Upper lobe of right lung (tissue), 1 donor: ENCODE measurements around the gene OR10P1. TPM values are rescaled to one million over a fixed set of nuclear protein-coding genes. Genes with fewer than 3 reads are reported as not detected.

Source experiments
- ATAC-seq: fragments of 200-7000 bp; cut with Tn5 transposase; one replicate; pipeline ENCODE4 v1.9.1; 2020; ENCODE audit warnings: mild to moderate bottlenecking, moderate library complexity
- DNase-seq: peaks from one replicate; pipeline ENCODE4 v3.0.0-alpha.2; 2020
- H3K27ac ChIP-seq: fragments of 200-600 bp; one replicate; pipeline ENCODE4 v1.8.0; 2022
- H3K27me3 ChIP-seq: fragments of 200-600 bp; one replicate; pipeline ENCODE4 v1.8.0; 2022; ENCODE audit warnings: mild to moderate bottlenecking
- H3K36me3 ChIP-seq: fragments of 200-600 bp; one replicate; pipeline ENCODE4 v1.8.0; 2022
- H3K4me1 ChIP-seq: fragments of 200-600 bp; one replicate; pipeline ENCODE4 v1.8.0; 2022
- H3K4me3 ChIP-seq: fragments of 200-600 bp; one replicate; pipeline ENCODE4 v1.8.0; 2022; ENCODE audit warnings: mild to moderate bottlenecking
- H3K9me3 ChIP-seq: fragments of 200-600 bp; one replicate; pipeline ENCODE4 v1.8.0; 2022
- intact Hi-C: fragments of 100-400 bp; cut with DNase I; formaldehyde crosslinking; loops from one replicate; pipeline ENCODE4 v1.11.0; 2022
- total RNA-seq: library from RNA; stranded (reverse); fragmentation: NEBNext Ultra II Directional; extraction: Animal tissue kit (Norgen Biotek cat#: 25700); gene quantifications from one replicate; pipeline ENCODE4 v1.2.1, GENCODE V29; 2021
- TF ChIP-seq, protein P1 (sequence below): fragments of 200-600 bp; IDR thresholded peaks from one replicate; pipeline ENCODE4 v1.8.0; 2022; ENCODE audit warnings: antibody characterized with exemption
- donor health status: DM: no; HTN: yes; CAD: no; lungs with severe emphysema.

The OR10P1 gene
- total RNA-seq, 1 donor from 2014 or later, result not detected

DNA sequence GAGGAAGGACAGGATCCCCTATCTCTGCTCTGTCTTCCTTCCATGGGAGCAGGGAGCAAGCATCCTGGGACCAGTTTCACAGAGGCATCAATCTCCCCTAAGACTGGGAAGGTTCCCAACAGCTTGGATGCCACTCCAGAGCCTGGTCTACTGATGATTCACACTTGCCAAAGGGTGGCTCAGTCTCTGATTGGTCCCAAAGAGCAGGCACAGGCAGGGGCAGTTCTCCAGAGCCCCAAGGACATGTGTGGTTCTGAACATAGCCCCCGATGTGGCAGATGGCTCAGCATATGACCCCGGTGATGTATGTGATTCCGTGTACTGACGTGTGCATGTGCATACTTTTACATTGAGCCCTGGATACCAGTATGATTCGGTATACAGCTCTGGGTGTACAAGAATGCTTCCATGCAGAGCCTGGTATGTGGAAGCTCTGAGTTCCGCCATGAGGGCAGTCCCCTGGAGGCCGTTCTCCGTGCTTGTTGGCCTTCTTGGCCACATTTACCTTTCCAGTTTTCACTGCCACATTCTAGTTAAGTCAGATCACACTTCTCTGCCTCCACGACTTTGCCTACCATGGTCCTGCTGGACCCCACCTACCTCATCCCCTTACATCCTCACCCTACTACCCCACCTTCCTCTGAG lies 49.8 kb downstream of the OR10P1 start:
- Histone ChIP-seq H3K9me3 (no peaks in the 10 kb centered on the region), H3K27me3 (no peaks in the 10 kb centered on the region), H3K36me3 (no peaks in the 10 kb centered on the region), H3K4me1 (peaks cover 5% of the 10 kb centered on the region), H3K27ac (no peak overlapping the region), H3K4me3 (no peak overlapping the region)
- intact Hi-C loops, result no loop called here
- ATAC-seq (no peak), DNase-seq (peak; percentile 46)
- TF ChIP-seq, protein P1, sequence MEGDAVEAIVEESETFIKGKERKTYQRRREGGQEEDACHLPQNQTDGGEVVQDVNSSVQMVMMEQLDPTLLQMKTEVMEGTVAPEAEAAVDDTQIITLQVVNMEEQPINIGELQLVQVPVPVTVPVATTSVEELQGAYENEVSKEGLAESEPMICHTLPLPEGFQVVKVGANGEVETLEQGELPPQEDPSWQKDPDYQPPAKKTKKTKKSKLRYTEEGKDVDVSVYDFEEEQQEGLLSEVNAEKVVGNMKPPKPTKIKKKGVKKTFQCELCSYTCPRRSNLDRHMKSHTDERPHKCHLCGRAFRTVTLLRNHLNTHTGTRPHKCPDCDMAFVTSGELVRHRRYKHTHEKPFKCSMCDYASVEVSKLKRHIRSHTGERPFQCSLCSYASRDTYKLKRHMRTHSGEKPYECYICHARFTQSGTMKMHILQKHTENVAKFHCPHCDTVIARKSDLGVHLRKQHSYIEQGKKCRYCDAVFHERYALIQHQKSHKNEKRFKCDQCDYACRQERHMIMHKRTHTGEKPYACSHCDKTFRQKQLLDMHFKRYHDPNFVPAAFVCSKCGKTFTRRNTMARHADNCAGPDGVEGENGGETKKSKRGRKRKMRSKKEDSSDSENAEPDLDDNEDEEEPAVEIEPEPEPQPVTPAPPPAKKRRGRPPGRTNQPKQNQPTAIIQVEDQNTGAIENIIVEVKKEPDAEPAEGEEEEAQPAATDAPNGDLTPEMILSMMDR, result no peak

Other genes starting within 250 kb of the OR10P1 start
- not detected for gene OR6C65, start 236.4 kb upstream of the OR10P1 start, total RNA-seq
- not detected for gene OR6C76, start 210.6 kb upstream of the OR10P1 start, total RNA-seq
- not detected for gene OR6C2, start 192.8 kb upstream of the OR10P1 start, total RNA-seq
- gene OR6C70, start 166.8 kb upstream of the OR10P1 start, total RNA-seq, result not detected
- gene OR6C68, start 144.5 kb upstream of the OR10P1 start, total RNA-seq, result not detected
- gene OR6C4, start 87.3 kb upstream of the OR10P1 start, total RNA-seq, result not detected
- gene OR2AP1, start 64.4 kb upstream of the OR10P1 start, total RNA-seq, result not detected
- 14.7 TPM for gene ITGA7, start 71.0 kb downstream of the OR10P1 start, total RNA-seq
- gene BLOC1S1, start 79.2 kb downstream of the OR10P1 start, total RNA-seq, result 129 TPM
- 6.0 TPM for gene RDH5, start 83.5 kb downstream of the OR10P1 start, total RNA-seq
- gene CD63, start 92.1 kb downstream of the OR10P1 start, total RNA-seq, result 1,158 TPM
- gene GDF11, start 106.2 kb downstream of the OR10P1 start, total RNA-seq, result 5.8 TPM
- 43.6 TPM for gene SARNP, start 180.8 kb downstream of the OR10P1 start, total RNA-seq
- gene ORMDL2, start 181.1 kb downstream of the OR10P1 start, total RNA-seq, result 49.2 TPM
- 42.7 TPM for gene DNAJC14, start 192.7 kb downstream of the OR10P1 start, total RNA-seq
- gene MMP19, start 206.0 kb downstream of the OR10P1 start, total RNA-seq, result 30.2 TPM